HG03025 (cell line): ENCODE measurements around the gene WNT3.
"Not testable (repeated sequence)": the region's sequence is repeated elsewhere in the genome, so short reads cannot be mapped to it uniquely, and the experiment has no call there.

Source experiments
- ATAC-seq: cut with Tn5 transposase; IDR thresholded peaks from one replicate; pipeline ENCODE4 v1.9.1; 2021; ENCODE audit warnings: mild to moderate bottlenecking, moderate library complexity; ENCODE audit not compliant: unreplicated experiment, low FRiP score

WNT3 gene

GRCh38 chr17:46818316-46818928 lies at the start of gene WNT3:
Gene WNT3, minus strand, starts transcription at chr17:46818692. Its CDS starts 95 bp downstream, at chr17:46818597.
- no peak for ATAC-seq

DNA sequence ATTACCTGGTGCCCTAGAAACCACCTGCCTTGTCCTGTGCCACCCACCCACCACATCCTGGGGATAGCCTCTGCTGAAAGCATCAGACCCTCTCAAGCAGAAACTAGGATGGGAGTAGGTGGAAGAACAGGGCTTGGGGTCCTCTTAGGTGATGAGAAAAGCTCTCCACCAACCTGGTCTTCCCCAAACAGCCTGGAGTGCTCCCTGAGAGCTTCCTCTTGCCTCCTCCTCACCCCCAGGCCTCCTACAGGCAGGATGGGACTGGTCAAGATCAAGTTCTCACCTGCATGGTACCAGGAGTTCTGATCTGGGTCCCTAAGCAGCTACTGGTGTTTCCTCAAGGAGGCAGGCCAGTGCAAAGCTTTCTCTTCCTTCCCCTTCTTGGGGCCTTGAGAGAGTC lies 48.3 kb upstream of the WNT3 start:
- ATAC-seq, result no peak

DNA sequence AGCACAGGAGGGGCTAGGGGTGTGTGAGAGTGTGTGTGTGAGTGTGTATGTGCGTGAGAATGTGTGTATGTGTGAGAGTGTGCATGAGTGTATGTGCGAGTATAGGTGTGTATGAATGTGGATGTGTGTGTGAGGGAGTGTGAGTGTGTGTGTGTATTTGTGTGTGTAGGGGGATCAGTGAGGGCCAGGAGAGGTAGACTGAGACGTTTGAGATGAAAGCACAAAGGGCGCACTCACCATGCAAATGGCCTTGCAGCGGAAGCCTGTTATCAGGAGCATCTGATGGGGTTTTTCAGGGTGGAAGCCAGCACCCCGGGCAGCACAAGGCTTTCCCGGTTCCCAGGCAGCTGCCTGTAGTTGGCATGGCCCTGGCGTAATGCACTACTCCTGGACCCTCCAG lies 47.8 kb upstream of the WNT3 start:
- ATAC-seq, result no peak

- no peak for ATAC-seq
Measured at GRCh38 chr17:46865100-46865499, 46.6 kb upstream of the WNT3 start.

- ATAC-seq, result no peak
Measured at GRCh38 chr17:46863383-46864121, 45.1 kb upstream of the WNT3 start.

GRCh38 chr17:46862949-46863348 lies 44.5 kb upstream of the WNT3 start:
- no peak for ATAC-seq

- no peak for ATAC-seq
Measured at GRCh38 chr17:46859996-46860395, 41.5 kb upstream of the WNT3 start.

- no peak for ATAC-seq
Measured at GRCh38 chr17:46857600-46857999, 39.1 kb upstream of the WNT3 start.

DNA sequence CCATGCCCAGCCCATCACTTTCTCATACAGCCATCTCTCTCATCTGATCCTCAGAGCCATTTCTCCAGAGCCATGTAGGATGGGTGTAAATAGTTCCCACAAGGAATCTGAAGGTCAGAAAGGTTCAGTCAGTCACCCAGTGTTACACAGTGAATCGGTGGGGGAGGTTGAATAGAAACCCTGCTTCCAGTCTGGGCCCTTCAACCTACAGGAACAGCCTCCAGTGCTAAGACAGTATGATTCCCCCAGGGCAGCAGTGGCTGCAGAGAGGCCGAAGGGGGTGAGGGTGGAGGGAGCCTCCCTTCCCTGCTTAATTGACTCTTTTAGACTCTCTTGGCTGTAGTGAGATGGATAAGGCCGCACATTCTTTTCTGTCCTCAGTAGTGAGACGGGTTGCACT lies 36.5 kb upstream of the WNT3 start:
- ATAC-seq, result no peak

- no peak for ATAC-seq
Measured at GRCh38 chr17:46854515-46854914, 36.0 kb upstream of the WNT3 start.

GRCh38 chr17:46853896-46854444 lies 35.5 kb upstream of the WNT3 start:
- no peak for ATAC-seq

DNA sequence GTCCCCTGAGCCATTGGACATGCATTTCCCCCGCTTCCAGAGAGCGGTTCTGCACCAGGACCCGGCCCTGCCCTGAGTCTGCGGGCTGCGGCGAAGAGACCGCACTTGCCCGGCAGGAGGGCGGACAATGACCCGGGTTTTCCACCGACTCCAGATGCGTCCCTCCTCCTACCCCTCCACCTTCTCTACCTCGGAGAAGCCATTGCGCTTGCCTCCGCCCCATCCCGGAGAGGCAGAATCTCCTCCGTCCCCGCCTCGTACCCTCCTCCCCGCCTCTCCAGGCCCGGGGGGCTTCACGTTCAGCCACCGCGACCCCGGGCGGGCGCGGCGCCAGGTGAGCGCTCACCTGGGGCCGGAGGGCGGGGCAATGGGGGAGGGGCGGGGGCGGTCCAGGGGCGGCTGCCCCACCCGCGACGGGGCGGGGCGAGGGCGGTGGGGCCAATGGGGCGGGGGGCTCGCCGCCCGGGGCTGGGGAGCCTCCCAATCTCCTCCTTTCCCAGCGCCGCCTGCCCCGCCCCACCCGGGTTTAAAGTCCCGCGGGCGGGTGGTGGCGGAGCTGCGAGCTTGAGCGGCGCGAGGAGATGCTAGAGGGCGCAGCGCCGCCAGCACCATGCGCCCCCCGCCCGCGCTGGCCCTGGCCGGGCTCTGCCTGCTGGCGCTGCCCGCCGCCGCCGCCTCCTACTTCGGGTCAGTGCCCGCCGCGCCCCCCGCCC lies 32.7 kb upstream of the WNT3 start, which contains the start of gene WNT9B:
Gene WNT9B (plus strand): TSS at position 555 of the 713 bp plus-strand sequence. CDS start 56 bp downstream, at position 611.
- ATAC-seq, result no peak

DNA sequence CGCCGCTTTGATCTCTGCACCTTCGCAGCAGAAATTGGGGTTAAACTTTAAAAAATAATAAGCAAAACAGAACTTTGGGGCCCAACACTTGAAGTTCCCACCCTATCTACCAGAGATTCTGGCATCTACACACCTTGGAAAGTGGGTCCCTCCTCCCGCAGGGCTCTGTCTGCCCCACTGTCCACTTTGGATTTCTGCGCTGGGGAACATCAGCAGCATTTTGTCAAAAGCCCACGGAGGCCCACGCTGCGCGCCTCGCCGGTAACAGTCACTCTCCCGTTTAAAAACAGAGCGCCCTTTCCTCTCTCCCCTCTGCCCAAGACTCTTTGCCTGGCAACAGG lies 32.2 kb upstream of the WNT3 start:
- ATAC-seq, result no peak

DNA sequence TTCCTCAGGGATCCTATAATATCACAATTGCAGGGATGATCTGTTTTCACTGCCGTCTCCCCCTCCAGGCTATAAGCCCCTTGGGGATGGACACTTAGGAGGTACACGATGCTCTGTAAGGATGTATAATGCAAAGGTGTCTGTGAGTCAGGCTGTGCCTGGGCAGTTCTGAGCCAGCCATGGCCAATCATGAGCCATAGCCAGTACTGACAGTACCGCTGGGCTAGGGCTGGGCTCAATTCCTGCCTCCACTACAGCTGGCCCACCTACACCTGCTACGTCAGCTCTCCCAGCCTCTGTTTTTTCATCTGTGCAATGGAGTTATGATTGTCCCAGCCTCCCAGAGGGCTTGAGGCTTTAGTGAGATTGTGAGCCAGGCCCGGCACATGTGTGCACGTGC lies 30.0 kb upstream of the WNT3 start:
- ATAC-seq, result no peak

DNA sequence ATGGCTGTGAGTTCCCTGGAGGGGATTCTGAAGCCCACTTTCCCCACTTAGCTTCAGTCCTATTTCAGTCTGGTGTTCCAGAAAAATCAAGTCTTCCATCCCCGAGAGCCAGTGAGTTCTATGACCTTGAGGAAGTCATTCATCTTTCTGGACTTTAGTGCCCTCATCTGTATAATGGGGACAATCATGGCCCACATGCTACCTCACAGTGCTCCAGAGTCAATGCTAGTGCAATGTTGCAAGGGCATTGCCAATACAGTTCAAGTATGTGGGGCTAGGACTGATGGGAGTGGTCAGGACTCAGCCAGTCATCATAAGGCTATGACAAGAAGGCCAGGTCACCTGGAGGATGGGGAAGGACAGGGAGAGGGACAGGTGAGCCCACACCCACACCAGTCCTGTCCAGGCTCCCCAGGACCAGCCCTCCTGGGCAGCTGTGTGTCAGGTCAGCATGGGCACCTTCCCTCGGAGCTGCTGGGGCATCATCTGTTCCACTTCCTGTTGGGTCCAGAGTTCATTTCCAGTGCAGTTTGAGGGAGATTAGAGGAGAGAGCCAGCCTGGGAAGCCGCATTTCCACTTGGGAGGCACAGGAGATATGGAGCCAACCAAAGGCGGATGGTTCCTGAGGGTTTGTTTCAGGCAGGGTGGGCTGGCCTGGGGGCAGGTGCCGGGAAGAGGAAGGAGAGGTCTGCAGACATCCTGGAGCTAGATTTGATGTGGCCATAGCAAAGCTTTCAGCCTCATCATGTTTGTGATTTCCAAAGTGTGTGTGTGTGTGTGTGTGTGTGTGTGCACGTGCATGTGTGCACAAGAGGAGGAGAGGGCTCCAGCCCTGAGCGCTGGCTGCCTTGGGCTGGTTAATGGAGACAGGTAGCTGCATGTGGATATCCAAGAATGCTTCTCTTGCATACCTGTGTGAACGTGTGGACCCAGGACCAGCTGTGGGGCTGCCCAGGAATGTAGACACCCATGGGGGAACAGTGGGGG lies 29.0 kb upstream of the WNT3 start:
- ATAC-seq, result no peak

GRCh38 chr17:46842835-46843234 lies 24.3 kb upstream of the WNT3 start:
- ATAC-seq, result no peak

GRCh38 chr17:46841561-46842379 lies 23.3 kb upstream of the WNT3 start:
- ATAC-seq, result no peak

GRCh38 chr17:46840596-46840995 lies 22.1 kb upstream of the WNT3 start:
- ATAC-seq, result not testable (repeated sequence)

GRCh38 chr17:46839211-46839610 lies 20.7 kb upstream of the WNT3 start:
- ATAC-seq, result no peak
